GM19324 (cell line): ENCODE measurements around the gene GLB1L2.

Experiments used
- ATAC-seq: cut with Tn5 transposase; IDR thresholded peaks from one replicate; pipeline ENCODE4 v1.9.1; 2021; ENCODE audit warnings: mild to moderate bottlenecking, moderate library complexity; ENCODE audit not compliant: unreplicated experiment, low FRiP score

Gene GLB1L2

DNA sequence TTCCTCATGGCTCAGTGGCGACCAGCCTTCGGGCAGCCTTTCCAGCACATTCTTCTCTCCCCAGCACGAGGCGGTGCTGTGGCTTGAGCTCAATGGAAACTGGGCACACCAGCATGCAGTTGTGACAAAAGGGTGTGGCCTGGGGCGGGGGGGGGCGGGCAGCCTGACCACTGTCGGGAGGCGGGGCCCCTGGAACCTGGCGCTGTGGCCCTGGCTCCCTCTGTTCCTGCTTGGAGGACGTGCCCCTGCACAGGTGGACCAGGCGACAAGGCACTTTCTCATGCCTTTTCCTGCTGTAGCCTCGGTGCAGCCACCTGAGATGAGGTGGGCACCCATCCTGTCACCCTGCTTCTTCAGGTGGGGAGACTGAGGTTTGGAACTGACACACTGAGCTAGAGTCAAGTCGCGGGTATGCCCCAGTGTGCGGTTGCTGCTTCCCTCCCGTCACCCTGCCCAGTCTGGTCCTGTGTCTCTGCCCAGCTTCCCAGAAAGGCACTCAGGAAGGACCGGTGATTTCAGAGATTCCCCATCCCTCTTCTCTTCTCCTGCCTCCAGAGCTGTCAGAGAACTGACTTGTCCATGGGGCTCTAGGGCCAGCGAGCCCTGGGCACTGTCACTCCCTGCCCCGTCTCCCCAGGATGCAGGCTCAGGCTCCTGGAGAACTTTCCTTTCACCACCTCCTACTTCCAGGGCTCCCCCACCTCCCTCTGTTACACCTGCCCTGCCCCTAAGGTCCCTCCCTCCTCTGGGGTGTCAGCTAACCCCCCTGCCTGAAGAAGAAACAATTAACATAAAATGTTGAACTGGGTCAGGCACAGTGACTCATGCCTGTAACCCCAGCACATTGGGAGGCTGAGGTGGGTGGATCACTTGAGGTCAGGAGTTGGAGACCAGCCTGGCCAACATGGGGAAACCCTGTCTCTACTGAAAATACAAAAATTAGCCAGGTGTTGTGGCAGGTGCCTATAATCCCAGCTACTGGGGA, 70.3 kb downstream of the GLB1L2 start:
- no peak for ATAC-seq

DNA sequence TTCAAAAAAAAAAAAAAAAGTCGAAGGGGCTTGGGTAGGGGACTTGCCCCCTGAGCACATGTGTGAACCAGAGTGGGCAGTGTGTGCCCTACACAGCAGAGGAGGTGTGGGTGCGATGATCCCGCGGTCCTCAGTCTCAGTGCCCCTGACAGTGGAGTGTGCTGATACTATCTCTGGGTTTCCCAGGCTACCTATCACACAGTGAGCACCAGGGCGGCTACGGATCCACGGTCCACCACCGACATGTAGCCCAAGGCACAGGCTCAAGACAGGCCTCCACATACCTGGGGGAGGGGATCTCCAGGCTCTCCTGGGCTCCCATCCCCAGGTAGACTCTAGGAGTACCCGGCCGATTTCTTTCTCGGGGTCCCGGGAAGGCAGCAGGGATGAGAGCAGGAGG, 71.1 kb downstream of the GLB1L2 start:
- no peak for ATAC-seq

DNA sequence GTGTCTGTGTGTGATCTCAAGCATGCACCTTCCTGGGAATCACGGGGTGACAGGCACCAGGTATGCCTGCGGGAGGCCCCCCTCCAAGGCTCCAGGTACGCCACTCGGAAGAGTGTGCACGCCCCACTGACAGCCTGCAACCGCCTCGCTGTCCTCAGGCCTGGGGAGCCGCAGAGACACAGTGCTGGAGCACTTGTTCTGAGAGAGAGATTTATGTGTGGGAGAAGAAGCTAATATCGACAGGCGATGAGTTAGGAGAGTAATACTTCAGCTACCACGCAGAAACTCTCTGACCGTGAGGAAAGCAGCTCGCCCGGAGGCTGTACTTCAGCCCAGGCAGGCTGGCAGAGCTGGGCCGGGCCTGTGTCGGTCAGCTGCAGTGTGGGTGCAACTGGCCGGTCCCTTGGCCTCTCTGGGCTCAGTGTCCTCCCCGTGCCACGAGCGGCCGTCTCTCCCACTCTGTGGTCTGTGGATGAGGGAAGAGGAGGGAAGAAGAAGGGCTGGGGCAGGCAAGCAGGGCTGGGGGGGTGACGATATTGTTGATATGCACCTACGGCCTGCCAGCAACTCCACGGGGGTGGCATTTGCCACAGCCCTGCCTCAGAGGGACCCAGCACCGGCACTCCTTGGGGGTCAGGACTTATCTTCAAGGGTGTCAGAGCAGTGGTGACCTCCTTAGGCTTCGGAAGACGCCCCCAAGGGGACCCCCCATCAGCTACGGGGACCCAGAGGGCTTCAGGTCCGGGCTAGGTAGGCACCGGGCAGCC, 73.0 kb downstream of the GLB1L2 start:
- no peak for ATAC-seq

DNA sequence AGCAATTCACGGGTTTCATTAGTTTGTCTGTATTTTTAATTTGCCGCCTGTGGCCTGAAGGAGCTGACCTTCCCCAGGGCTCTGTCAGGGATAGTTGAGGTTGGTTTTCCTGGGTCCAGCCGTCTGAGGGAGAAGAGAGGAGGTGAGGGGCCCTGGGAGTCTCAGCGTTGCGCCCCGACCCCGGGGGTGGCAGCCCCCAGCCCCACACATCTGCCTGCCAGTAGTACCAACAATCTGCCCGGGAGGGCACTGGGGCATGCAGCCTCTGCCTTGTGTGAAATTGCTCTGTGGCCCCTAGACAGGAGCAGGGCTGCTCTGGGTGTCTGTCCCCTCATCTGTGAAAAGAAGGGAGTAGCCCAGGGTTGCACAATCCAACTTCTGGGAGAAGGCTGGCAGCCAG, 73.6 kb downstream of the GLB1L2 start:
- no peak for ATAC-seq

DNA sequence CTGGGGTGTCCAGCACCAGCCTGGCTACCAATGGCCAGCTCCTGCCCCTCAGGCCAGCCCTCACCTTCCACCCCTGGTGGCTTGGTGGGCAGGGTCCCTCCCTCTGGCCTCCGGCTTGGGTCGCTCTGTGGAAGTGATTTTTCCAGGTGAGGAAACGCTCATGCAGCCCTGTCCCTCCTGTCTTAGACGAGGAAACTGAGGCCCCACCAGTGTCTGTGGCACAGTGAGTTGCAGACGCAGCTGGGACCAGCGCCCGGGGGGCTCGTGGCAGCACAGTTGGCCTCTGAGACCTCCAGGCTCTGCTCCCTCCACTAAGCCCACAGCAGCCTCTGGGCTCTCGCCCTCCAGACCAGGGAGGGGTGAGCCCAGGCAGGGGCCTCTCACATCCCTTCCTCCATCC, 74.1 kb downstream of the GLB1L2 start:
- ATAC-seq = no peak

DNA sequence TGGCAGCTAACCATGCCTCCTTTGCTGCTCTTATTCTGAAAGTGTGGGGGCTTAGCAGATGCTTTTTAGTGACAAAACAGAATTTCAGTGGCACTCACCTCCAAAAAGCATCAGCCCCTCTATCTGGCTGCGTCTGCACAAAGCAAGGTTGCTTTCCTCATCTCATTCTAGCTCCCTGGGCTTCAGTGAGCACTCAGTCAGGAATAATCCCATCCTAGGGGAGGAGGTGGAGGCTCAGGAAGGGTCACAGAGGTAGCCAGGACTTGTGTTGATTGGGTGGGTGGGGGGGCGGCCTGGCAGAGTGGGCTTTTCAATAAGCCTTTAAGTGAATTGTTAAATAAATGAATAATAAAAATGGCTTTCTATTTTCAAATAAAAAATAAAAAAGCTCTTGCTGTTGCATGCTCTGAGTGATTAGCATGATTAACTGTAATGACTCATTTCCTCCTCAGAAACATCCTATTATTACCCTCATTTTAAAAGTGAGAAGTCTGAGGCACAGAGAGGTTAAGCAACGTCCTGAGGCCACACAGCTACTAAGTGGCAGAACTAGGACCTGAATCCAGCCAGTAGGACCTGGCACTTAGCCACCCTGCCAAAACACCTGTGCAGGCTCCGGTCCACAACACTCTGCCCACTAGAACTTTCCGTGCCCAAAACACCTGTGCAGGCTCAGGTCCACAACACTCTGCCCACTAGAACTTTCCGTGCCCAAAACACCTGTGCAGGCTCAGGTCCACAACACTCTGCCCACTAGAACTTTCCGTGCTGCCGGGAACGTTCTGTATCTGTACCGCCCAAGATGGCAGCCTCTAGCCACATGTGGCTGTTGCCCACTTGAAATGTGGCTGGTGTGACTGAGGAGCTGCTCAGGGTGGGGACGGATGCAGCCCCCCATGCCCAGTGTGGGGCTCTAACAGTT, 74.7 kb downstream of the GLB1L2 start:
- ATAC-seq = no peak

DNA sequence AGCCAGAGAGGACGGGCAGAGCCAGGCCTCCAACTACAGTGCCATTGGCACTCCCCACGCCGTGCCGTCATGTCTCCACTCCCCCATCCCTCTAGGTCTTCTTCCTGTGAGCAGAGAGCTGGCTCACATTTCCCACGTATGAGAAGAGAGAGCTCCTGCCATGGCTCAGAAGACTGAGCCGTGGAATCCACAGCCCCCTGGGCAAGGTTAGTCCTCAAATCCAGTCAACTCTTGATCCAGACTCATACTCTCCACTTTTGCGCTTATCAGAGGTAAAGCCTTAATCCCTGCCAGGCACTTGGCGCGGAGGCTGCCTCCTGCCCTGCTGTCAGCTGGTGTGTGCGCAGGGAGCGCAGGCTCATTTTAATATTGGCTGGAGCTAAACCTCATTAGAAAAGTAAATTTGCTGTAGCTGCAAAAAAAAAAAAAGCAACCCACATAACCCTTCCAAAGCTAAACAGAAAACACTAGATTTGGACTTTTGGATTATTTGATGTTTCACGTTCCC, 75.6 kb downstream of the GLB1L2 start:
- ATAC-seq = no peak

DNA sequence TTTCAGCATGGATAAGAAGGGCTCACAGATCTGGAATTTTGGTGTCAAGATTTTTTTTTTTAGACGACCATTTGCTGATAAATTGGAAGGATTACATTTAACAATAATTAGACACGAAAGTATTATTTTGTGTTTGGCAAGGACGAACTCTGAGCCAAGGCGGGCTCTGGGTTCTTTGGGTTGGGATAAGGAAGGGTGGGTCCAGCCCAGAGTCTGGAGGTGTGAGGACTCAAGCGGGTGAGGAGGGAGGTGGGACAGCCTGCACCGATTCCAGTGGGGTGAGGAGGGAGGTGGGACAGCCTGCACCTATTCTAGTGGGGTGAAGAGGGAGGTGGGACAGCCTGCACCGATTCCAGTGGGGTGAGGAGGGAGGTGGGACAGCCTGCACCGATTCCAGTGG, 76.1 kb downstream of the GLB1L2 start:
- ATAC-seq = no peak

DNA sequence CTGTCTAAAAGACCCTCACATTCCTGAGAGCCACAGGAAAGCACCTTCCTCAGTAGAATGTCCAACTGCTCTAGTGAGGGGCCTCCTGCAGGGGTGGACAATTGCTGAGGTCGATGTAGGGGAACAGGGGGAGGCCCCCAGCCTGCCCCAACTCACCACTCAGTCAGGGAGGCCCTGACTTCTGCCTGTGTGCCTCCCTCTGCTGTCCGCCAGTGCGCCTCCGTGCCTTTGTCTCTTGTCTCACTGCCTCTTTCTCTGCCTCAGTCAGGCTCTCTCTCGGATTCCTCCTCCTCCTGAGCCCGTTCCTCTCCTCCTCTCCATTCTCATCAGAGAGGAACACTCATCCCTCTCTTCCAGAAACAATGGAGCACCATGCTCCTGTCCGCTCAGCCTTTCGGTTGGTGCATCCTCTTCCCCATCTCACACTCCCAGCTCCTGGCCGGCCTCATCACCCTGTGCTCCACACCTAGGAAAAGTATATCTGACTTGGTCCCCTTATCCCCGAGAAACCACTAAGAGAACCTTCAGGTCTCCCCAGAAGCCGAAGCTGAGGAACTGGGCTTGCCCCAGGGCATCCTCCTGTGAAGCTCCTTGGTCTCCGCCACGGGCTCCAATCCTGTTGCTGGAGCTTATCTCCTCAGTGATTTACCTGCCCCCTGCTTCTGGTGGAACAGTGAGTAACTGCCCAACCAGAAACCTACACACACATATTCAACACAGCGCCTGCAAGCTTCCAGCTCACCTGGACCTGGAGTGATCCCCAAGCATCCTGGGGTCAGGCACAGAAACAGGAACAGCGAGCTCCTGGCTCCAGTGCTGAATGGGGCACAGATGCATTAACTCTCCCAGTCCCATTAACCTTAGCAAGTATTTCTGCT, 78.0 kb downstream of the GLB1L2 start:
- no peak for ATAC-seq

DNA sequence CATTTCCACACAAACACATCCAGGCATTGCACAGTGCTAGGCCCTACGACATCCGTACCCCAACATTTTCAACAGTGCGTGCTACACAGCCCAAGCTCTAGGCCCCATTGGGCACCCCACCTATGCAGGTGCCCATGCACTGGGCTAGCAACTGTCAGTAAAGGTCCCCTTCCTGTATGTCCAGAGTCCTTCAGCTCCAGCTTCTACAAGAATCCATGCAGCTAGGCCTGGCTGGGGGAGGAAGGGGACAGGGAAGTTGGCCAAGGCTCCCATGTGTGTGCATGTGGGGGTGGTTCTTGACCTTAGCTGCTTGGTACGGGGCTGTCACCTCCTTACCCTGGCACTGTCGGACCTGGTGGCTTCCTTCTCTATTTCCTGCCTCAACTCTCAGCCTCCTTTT, 79.0 kb downstream of the GLB1L2 start:
- no peak for ATAC-seq

DNA sequence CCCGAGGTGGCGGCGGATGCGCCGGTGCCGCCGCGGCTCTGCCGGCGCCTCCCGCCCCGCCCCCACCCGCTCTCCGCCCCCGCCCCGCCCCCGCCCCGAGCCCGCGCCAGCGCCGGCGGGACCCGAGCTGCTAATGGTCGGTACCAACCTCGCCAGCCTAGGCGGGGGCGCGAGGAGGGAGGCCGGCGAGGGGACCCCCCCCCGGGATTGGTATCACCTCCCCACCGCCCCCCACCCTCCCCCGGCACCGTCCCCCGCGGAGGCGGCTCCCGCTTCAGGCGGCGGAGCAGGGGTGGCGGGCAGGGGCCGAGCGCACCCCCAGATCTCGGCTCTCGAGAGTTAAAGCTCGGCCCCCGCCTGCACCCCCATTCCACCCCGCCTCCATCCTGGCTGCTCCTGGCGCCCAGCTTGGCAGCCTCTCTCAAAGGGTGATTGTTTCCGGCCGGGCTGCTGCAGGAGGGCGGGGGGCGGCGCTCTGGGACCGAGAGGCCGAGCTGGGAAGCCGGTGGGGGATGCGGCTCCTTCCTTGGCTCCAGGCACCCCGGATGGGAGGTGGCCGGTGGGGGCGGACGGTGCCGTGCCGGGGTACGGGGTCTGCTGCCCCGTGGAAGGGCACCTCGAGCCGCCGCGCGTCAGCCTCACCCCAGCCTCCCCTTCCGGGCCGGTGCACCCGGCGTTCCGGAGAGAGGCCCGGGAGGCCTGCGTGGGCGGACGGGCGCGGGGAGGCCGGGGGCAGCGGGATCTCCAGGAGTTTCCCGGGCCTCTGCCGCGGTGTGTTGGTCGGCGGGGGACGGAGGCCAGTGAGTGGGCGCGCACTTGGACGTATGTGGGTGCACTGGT, 80.6 kb downstream of the GLB1L2 start, which contains the start of gene B3GAT1:
Gene B3GAT1, minus strand, starts transcription at position 40 of the 840 bp plus-strand sequence. CDS start 24,583 bp downstream, outside the sequence.
- ATAC-seq = no peak

DNA sequence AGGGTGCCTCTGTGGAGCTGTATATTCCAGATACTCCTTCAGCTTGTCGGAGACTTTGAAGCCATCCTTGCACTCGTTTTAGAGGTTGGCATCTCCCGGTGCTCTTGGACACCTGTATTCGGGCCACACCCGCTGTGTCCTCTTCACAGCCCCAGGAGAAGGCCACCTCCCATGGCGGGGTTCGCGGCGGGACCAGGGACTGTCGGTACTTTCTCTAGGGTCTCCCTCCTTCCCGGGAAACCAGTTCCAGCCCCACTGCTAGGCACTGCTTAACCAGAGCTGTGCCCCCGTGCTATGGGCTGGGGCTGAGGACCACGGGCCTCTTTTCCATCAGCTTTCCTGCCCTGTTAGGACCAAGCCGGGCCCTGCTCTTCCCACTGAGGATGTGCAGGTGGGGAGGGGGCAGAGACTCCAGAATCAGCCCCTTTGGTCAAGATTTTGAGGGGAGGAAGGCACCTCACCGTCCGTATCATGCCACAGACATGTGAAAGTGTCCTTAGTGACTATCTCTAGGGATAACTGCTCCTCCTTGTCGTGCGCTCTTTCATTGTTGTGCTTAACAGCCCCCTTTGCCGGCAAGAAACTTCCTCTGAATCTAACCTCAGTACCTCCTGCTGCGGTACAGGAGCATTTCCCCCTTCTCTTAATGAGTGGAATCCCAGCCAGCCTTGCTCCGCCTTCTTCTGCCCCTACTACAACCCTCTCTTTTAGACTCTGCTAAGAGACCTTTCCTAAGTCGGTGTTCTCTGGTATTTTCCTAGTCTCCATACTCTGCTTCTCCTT, 81.4 kb downstream of the GLB1L2 start:
- no peak for ATAC-seq

DNA sequence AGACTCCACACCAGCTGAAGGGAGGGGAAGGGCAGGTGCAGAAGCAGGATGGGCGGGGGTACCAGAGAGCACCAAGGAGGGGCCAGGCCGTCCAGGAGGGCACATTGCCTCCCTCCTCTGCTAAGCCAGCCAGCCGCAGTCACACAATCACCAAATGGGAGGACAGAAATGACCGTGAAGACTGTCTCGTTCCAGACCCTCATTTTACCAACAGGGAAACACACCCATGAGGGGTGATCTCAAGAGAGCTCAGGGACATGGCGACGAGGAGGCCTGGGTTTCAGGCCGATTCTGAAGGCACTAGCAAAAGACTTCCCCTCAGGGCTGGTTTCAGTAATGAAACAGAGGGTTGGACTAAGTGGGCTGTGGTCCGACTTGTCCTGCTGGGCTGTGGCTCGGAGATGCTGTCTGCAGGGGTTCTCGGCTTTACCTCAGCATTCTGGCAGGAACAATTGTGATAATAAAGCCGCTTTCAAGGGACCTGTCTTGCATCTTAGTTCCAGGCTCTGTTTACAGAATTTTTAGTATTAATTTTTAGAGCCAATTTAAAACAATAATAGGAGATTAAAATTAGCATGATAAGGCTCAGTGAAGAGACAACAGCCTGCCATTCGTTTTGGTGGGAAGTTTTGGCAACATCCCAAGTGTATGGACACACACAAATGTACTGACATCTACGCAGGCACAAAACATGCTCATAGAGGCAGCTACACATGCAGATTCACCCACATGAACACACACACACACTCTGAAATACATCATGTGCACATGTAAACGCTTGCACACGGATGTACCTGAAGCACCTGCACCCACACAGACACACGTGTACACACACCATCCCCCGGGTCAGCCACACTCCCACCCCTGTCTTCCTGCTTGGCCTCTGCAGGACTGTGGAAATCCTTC, 82.3 kb downstream of the GLB1L2 start:
- ATAC-seq = no peak

DNA sequence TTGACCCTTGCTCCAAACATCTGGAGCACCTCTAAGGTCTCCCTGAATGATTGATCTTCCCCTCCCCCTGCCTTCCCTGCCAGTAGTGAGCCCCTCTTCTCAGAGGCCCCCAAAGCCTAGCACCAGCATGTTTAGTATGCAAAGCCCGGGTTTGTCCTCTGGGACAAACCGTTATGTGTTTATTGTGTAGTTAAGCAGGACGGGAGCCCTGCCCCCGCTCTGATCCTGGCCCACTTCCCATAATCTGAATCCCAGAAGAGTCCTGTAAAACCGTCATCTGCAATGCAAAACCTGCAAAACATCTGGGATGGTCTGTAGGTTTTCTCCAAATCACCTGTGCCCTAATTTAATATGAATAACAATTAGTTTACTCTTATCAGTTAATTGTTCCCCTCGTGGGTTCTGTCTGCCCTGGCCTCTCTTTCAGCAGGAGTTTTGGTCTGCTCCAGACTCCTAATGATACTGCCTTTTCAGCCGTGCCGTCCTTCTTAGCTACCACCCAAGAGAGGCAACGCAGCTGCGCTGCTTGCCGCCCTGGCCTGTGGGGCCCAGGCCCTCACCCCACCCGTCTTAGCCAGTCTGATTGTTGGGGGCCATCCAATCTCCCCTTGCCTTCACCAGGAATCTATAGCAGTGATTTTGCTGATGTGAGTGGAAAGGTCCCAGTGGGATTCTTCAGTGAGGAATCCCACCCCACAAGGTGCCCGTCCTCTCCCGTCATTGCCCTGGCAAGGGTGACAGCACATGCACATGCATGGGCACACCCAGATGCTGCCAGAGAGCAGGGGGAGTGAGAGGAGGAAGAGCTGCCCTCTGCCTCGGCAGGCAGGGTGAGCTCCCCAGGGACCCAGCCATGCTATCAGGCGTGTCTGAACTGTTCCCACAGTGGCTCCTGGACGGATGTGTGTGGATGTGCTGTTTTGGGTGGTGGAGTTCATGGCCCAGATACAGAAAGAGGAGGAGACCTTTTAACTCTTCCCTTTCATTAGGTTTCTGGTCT, 83.3 kb downstream of the GLB1L2 start:
- no peak for ATAC-seq

DNA sequence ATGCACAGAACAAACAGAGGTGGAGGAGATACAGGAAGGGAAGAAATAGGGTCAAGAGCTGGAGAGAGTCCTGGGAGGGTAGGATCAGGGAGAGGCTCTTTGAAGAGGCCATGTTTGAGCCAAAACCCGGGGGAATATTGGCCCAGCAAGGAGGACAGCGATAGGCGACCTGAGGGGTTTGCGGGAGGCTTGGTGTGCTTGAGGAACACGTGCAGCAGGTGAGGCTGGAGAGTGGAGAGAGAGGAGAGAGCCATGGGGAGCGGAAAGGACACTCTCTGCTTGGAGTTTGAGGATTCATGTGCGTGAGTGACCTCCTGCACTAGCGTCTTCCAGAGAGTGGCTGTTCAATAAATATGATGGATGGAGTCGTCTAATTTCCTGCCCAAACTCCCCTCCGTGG, 84.9 kb downstream of the GLB1L2 start:
- ATAC-seq = no peak
